GM19043 (cell line): Measurements from ENCODE around the gene EML1.
A peak's percentile ranks its signal among the peaks of the same experiment; 100 is the strongest.
"Not testable (repeated sequence)": the region's sequence is repeated elsewhere in the genome, so short reads cannot be mapped to it uniquely, and the experiment has no call there.

Experiments
- ATAC-seq: cut with Tn5 transposase; IDR thresholded peaks from one replicate; pipeline ENCODE4 v1.9.1; 2021; ENCODE audit warnings: low read depth; ENCODE audit not compliant: unreplicated experiment

Gene EML1

DNA sequence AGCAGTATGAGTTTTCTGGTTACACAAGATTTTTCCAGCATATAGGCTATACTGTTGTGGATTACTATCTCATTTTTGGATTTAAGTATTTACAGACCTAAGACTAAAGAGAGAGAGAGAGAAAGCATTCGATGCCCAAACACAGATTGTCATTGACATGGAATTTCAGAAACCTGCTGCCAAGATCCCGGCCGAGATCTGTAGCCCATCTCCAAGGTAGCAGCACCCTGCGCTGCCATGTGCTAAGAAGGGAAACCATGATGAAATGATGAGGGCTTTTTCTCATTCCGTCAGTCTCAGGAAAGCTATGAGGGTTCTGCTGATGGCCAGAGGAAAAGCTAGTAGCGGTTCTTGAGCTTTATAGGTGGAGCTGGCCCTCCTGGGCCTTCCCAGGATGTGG lies 136.4 kb downstream of the EML1 start:
- no peak for ATAC-seq

DNA sequence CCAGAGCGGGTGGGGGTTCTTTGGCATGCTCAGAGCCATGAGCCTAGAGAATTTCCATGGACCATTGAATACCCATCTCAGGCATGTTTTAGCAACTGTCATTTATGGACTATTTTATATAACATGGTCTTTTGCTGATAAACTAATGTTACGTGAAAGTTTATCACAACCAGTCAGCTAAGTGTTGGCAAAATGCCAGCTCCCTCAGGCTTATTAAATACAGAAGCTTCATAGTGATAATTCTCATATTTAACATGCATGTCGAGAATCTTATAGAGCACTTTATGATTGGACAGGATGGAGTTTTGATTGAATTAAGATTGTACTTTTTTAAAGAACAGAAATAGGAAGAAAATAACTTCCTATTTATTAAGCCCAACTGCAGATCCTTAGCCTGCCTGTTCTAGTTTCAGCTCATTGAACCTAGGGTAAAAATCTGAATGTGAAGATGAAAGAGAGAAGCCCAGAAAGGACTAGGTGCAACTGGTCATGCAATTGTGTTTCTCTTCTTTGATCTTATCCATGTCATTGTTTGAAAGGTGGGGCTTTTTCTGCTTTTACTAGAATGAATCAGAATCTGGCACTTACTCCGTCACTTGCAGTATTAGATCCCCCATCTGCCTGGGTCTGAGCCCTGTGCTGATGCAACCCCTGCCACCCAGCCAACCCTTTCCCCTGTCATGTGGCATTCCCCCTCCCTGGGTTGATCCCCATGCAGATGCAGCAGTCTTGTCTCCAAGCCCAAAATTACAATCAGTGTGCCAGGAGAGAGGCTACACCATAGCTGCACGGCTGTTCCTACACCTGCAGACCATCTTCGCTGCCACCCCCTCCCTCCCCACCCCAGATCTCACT lies 137.4 kb downstream of the EML1 start:
- peak; percentile 71 for ATAC-seq

DNA sequence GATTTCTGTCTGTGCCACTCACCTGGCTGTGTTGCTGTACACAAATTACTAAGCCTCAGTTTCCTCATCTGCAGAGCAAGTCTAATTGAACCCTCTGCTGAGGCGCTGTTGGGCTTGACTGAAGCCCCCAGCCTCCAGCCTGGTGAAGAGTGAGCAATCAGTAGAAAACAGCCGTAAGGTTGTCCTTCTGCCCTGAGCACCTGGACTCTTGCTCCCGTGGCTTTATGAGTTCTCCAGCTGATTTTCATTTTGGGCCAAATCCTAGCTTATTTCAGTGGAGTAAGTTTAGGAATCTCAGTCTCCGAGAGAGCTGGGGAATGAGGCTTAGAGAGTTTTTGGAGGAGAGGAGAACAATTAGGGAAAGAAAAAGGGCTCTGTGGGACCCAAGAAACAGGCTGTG lies 138.1 kb downstream of the EML1 start:
- no peak for ATAC-seq

DNA sequence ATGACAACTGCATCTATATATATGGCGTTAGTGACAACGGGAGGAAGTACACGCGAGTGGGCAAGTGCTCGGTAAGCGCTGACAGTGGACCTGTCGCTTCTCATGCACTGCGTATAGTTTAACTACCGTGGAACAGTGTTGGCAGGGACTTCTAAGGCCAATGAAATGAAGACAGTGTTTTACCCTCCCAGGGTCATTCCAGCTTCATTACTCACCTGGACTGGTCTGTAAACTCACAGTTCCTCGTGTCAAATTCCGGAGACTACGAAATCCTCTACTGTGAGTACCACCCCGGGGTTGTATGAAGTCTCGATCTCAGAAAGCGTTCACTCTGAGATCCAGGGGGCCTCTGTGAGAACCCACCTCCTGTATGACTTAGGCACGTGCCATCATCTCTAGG lies 142.8 kb downstream of the EML1 start:
- no peak for ATAC-seq

DNA sequence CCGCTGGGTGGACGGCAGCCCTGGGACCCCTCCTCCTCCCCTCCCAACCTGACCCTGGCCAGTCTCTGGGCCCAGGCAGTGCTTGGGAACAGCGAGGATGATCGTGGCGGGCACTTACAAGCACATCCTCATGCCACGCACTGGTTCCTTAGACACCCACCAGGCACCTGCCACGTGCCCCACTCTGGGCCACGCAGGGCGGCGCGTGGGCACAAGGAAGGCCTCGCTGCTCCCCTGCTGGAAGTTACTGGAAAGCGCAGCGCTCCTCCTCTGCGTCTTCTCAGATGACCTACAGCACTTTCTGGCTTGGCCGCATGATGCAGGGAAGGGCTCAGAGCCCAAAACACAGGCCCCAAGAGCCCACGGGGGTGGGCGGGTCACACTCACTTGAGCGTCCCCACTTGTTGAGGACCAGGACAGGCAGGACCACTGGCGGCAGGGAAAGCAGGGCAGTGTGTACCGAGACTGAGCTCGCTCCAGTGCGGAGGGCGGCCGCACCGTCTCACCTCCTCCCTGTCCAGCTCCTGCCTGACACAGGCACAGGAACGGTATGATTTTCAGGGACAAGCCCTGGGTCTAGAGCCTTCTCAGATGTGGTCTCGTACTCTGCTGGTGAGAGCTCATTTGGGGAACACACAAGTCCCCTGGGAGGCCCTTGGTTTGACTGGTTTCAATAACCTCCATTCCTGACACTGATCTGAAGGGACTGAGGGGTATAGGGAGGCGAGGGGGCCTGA lies 143.7 kb downstream of the EML1 start:
- peak; percentile 66 for ATAC-seq

DNA sequence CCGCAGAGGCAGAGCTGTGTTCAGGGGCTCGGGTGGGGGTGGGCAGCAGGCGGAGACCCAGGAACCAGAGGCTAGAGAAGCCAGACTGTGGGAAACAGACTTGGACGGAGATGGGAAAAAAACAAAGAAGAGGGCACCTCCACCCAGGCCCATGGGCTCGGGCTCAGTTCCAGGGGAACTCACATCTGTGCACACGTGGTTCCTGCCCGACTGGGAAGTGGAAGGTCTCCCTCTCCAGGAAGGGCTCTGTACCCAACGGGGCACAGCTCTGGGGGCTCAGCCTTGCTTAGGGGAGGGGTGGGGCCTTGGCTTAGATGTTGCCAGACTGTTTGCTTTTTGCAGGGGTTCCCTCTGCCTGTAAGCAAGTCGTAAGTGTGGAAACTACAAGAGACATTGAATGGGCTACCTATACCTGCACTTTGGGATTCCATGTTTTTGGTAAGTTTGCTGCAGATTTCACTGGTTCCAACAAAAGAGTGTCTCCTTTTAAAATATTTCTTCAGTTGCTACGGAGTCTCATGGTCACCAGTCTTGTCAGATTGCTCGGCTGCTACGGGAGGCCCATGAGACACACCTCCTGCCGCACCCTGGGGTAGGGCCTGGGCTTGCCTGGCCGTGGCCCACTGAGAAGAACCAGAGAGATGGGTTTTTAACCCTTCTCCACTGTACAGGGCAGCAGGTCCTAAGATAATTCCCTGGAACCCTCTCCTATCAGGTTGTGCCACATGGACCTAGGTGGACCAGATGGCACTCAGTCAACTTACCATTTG lies 144.4 kb downstream of the EML1 start:
- ATAC-seq, result no peak

DNA sequence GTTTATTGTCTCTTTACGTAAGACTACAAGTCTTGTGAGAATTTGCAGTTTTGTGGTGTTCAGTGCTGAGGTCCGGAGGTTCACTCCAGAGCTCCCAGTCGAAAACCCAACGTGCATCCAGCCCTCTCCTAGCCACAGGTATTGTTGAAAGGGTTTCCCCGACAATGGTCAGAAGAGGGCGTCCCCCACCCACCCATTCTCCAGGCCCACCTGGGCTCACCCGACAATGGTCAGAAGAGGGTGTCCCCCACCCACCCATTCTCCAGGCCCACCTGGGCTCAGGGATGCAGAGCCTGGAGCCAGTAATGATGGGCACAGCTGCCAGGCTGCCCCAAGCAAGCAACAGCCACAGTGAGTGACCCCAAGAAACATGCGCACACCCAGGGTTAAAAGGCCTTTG lies 145.2 kb downstream of the EML1 start:
- no peak for ATAC-seq

DNA sequence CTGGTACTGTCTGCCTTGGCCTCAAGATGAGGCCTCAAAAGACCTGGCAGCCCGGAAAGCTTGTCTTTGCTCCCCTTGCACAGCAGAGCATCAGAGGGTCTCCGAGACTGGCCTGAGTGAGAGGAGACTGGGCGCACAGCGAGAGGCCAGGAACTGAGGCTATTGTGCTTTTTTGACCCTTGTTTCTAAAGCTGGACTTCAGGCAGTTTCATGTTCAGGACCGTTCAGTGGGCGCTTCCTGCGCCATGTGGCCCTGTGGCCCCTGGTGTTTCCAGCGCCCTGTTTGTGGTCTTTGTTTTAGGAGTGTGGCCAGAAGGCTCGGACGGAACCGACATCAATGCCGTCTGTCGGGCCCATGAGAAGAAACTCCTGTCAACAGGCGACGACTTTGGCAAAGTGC lies 145.7 kb downstream of the EML1 start:
- no peak for ATAC-seq

DNA sequence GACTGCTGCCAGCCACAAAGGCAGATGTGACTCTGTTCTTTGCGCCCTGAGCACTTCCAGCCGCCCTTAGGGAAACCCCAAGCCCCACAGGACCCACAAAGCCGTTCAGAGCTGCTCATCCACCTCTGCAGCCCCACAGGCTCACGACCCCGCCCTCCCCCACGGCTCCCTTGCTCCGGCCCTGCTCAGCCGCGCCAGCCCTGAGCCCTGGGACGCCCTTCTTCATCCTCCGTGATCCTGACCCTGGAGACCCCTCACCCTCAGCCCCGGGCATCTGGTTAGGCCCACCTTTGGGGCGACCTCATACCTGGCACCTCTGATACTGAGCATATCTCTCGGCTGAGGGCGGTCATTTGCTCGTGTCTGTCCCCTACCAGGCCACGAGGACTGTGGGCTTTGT lies 146.2 kb downstream of the EML1 start:
- no peak for ATAC-seq

DNA sequence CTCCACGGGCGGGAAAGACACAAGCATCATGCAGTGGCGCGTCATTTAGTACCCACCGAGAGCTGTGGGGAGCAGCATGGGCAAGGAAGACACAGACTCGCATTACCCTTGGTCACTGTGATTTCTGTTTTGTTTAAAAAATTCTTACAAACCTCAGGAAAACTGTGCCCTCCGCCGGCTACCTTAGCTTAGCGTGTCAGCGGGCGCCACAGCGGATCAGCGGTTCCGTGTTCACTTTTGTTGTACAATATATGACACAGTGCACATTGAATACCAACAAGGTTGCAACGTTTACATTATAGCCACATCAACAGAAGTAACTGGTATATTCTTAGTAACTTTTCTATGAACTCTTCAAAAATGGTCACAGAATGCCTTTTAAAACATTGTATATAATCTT lies 146.9 kb downstream of the EML1 start:
- no peak for ATAC-seq

DNA sequence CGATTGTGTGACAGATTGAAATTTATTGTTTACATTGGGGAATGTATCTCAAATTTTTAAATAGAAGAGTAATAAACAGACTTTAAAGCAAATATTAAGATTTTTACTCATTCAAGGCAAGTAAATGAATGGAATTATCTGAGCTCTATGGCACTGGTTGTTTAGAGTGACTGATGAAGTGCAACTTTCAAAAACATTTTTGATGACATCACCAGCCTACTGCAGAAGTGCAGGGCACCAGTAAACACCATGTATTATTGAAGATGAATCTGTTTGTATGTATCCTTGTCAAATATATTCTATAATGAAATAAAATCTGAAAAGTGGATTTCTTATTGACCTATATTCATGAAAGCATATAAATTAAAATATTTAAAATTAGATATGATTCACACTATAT lies 148.0 kb downstream of the EML1 start:
- ATAC-seq, result no peak

DNA sequence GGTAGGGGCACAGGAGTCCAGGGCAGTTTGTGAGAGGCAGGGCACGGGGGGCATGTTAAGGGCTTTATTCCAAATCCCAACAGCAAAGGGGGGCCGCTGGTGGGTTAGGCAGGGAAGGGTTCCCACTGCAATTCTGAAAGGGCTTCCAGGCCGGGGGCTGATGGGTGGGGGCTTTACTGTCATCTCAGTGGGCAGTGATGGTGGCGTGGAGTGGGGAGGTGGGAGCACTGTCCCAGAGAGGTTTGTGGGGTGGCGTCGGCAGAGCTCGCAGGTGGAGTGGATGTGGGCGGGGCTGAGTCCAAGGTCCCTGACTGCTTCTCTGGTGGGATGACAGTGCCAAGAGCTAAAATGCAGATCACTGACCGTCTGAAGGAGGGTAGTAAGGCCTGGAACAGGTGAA lies 150.4 kb downstream of the EML1 start:
- no peak for ATAC-seq

DNA sequence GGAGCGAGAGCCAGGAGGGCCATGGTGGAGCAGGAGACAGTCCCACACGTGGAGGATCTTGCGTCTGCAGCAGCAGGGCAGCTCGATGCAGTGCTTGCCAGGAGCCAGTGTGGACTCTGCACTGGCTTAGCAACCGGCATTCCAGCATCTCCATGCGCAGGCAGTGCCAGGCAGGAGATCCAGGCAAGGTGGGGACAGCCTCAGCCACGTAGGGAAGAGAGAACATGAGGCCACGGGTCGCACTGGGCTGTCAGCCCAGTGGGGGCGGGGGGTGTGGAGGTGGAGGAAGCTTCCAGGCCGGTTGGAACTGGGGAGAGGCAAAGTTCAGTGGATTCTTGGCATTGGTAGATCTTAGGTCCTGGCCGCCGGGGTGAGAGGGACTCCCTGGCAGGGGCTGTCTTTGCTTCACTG lies 151.0 kb downstream of the EML1 start:
- ATAC-seq, result no peak

DNA sequence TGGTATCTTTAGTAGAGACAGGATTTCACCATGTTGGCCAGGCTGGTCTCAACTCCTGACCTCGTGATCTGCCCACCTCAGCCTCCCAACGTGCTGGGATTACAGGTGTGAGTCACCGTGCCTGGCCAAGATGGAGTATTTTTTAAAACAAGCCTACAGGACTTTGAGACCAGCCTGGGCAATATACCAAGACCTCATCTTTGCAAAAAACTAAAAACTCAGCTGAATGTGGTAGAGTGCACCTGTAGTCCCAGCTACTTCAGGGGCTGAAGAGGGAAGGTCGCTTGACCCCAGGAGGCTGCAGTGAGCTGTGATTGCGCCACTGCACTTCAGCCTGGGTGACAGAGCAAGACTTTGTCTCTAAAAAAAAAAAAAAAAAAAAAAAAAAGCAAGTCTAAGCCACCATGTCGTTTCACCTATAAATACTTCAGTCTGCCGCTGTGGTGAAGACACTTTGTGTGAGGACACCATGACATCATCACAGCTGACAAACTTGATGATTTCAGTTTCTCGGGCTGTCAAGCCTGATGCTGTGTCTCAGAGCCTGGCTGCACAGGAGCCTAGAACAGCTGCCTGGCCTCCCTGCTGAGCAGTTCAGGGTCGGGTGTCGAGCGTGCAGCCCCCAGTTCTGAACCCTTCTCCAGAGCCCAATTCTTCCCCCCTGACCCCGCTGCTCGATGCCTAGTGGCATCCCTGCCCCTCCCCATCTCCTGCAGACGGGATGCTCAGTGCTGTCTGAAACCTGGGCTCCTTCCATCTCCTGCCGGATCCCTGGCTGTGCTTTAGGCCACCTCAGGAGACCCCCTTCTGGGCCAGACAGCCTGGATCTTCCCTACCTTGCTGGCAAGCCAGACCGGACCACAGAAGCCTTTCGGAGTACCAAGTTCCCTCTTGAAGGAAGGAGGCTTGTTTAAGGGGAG lies 152.8 kb downstream of the EML1 start:
- ATAC-seq, result no peak

DNA sequence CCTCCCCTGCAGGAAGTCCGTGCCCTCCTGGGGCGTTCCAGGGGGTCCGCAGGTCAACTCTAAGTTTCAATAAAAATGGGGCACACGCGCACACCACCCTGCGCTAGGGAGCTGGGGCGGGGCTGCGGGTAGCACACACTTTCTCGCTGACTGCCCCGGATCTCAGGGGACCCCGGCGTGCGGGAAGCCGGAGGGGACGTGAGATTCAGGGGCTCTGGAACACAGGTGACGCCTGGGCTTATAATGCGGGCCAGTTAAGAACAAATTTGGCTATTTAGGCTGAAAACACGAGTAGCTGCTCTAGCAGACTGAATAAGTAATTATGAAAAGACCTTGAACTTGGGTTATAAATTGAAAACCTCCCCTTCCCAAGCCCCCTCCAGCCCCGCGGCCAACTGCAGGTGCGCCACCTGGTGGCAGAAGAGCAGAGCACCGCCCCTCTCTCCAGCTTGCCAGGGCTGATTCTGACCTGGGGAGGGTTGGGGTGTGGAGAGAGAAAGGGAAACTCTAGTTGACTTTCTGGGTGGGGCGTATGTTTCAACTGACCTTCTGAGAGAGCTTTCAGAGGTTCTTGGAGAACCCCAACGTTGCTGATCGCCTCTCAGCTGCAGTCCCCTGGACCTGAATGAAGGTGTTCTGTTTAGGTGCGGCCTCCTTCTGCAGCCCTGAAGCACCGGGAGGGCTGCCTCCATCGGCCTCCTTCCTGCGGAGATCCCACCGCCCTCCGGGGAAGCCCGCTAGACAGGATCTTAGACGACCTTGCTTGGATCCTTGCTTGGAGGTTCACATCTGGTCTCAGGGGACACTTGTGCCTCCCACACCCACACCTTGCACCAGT lies 153.7 kb downstream of the EML1 start:
- peak; percentile 65 for ATAC-seq

DNA sequence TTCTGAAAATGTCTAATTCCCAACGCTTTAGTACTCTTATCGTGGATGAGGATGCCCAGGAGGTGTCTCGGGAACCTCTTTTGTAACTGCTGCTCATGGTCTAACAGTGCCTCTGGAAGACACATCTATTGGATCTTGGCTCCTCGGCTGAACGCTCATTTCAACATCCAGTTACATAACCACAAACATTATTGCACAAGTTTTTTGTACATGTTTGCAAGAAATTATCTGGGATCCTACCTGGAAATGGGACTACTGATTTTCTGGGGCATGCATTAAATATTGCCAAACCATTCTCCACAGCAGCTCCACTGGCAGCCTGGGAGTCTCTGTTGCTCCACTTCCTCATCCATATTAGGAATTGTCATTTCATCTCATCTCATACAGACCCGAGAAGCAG lies 154.5 kb downstream of the EML1 start:
- ATAC-seq, result no peak

DNA sequence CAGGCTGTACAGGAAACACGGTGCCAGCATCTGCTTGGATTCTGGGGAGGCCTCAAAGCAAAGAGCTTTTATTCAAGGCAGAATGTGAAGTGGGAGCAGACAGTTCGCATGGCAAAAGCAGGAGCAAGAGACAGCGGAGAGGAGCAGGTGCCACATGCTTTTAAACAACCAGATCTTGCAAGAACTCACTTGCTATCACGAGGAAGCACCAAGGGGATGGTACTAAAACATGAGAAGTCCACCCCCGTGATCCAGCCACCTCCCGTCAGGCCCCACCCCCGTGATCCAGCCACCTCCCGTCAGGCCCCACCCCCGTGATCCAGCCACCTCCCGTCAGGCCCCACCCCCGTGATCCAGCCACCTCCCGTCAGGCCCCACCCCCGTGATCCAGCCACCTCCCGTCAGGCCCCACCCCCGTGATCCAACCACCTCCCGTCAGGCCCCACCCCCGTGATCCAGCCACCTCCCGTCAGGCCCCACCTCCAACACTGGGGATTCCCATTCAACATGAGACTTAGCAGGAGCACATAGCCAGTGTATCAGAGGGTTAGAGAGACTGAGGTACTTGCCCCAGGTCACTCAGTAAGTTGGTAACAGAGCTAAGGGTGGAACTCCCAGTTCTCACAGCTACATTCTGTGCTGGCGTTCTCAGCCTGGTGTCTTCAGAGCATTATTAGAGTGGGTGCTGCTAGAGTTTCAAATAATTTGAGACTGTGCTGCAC lies 156.0 kb downstream of the EML1 start:
- ATAC-seq, result not testable (repeated sequence)

DNA sequence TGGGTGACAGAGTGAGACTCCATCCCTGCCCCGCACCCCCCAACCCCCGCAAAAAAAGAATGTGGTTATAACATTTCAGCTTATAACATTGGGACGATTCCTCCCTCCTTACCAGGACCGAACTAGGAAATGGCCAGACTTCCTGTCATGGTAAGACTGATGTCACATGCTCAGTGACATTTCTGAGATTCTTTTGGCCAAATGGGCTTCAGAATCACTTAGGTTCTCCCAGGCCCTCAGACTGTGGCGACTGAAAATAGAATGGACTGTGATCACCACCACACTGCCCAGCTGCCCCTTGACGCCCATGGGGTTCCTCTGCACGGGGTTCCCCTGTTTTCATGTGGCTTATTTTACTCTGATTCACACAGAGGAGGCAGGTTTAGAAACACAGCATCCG lies 157.0 kb downstream of the EML1 start:
- no peak for ATAC-seq

DNA sequence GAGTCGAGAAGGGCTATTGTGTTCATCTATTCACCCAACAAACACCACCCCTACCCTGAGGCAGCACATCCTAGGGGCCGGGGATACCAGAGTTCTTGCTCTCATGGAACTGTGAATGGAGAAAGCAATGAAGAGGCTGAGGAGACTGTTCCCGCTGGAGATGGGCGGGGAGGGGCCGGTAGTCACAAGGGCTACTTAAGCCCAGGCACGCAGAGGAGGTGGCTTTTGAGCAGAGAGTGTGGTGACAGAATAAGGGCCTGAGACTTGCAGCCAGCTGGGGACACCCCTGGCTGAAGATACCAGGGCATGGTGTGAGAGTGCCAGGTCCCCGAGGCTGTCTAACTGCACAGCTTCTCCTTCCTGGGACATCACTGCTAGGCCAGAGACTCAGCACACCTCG lies 157.9 kb downstream of the EML1 start:
- ATAC-seq, result no peak
